G401 (cell line): ENCODE measurements around the gene EPC2. TPM values are rescaled to one million over a fixed set of nuclear protein-coding genes. Genes with fewer than 3 reads are reported as not detected.
"Not testable (repeated sequence)": the region's sequence is repeated elsewhere in the genome, so short reads cannot be mapped to it uniquely, and the experiment has no call there.

Experiments
- DNase-seq: peaks from one replicate; pipeline ENCODE4 v3.0.0-alpha.2; 2015; ENCODE audit warnings: low spot score
- in situ Hi-C: cut with HindIII; loops from 2 replicates; pipeline ENCODE4 v1.10.0; 2016; ENCODE audit warnings: low sequenced_read_pairs, mixed read lengths
- total RNA-seq: library from RNA; depleted of rRNA; stranded (reverse); fragments of >200 nt; shearing (Covaris generic); gene quantifications from 2 replicates; pipeline ENCODE4 v1.2.3, GENCODE V29; 2014

The EPC2 gene
- total RNA-seq, 1 experiment from 2014 or later, result 16.7 TPM

GRCh38 chr2:148666555-148666954 is 22.0 kb downstream of the EPC2 start:
- in situ Hi-C loops, result no loop called here
- no peak for DNase-seq

GRCh38 chr2:148667113-148667836 is 22.7 kb downstream of the EPC2 start:
- in situ Hi-C loops, result no loop called here
- no peak for DNase-seq

GRCh38 chr2:148670773-148671172 is 26.2 kb downstream of the EPC2 start:
- in situ Hi-C loops, result no loop called here
- DNase-seq, result no peak

- DNase-seq, result no peak
- in situ Hi-C loops, result no loop called here
Measured at GRCh38 chr2:148674063-148675020, 29.8 kb downstream of the EPC2 start.

- in situ Hi-C loops, result no loop called here
- DNase-seq, result no peak
Measured at GRCh38 chr2:148675708-148676107, 31.2 kb downstream of the EPC2 start.

GRCh38 chr2:148678302-148679179 is 34.0 kb downstream of the EPC2 start:
- in situ Hi-C loops, result not testable (repeated sequence)

GRCh38 chr2:148680462-148680861 is 35.9 kb downstream of the EPC2 start:
- DNase-seq, result no peak
- in situ Hi-C loops, result no loop called here

More at GRCh38 chr2:148678302-148679179, 34.0 kb downstream of the EPC2 start:
- DNase-seq, result not testable (repeated sequence)

- in situ Hi-C loops, result no loop called here
- no peak for DNase-seq
Measured at GRCh38 chr2:148681443-148681842, 36.9 kb downstream of the EPC2 start.

- in situ Hi-C loops, DNase-seq: not testable (repeated sequence)
Measured at GRCh38 chr2:148681862-148682261, 37.3 kb downstream of the EPC2 start.

- in situ Hi-C loops, result no loop called here
- DNase-seq, result no peak
Measured at GRCh38 chr2:148684507-148684906, 40.0 kb downstream of the EPC2 start.

- DNase-seq, result no peak
- in situ Hi-C loops, result no loop called here
Measured at GRCh38 chr2:148687543-148687942, 43.0 kb downstream of the EPC2 start.

GRCh38 chr2:148688011-148688410 is 43.5 kb downstream of the EPC2 start:
- in situ Hi-C loops, DNase-seq: not testable (repeated sequence)

GRCh38 chr2:148696985-148697384 is 52.4 kb downstream of the EPC2 start:
- no peak for DNase-seq
- in situ Hi-C loops, result no loop called here

- in situ Hi-C loops, result no loop called here
- no peak for DNase-seq
Measured at GRCh38 chr2:148699830-148700229, 55.3 kb downstream of the EPC2 start.

GRCh38 chr2:148701039-148701438 is 56.5 kb downstream of the EPC2 start:
- in situ Hi-C loops, result no loop called here
- no peak for DNase-seq

- no peak for DNase-seq
- in situ Hi-C loops, result no loop called here
Measured at GRCh38 chr2:148701877-148702276, 57.3 kb downstream of the EPC2 start.

GRCh38 chr2:148702475-148702874 is 57.9 kb downstream of the EPC2 start:
- DNase-seq, result no peak
- in situ Hi-C loops, result no loop called here

GRCh38 chr2:148704247-148704646 is 59.7 kb downstream of the EPC2 start:
- no peak for DNase-seq
- in situ Hi-C loops, result no loop called here

GRCh38 chr2:148716378-148716920 is 71.9 kb downstream of the EPC2 start:
- in situ Hi-C loops, result no loop called here
- no peak for DNase-seq
